ENCODE results near the gene SCUBE2. TPM values are rescaled to one million over a fixed set of nuclear protein-coding genes. Genes with fewer than 3 reads are reported as not detected.

The SCUBE2 gene
- total RNA-seq, 6 experiments from 2014 or later: 0.31 to 1.1 (median 0.80) TPM

DNA sequence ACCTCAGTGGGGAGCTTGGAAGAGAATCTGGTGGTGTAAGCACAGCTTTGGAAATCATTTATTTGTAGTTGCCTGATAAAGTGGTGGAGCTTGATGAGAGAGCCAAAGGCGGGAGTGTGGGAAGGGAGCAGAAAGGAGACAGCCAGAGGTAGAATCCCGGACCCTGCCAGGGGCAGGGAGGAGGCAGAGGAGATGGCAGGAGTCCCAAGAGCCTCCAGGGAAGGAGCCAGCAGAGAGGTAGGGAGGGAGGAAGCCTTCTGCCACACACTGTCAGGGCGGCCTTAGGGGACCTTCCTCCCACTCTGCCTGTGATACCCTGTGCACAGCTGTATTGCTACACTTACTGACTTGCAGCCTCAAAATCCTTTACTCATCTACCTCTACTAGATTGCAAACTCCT is 15.4 kb downstream of the SCUBE2 start:
- Mint-ChIP-seq H3K27ac (no peak overlapping the region), H3K4me1 (ENCODE audit: low read depth) (no peaks in the 10 kb centered on the region; the same call in 1 of the 2 replicates), H3K27me3 (ENCODE audit: insufficient read depth) (peaks cover 7% of the 10 kb centered on the region), H3K4me3 (no peak overlapping the region), H3K9me3 (no peaks in the 10 kb centered on the region), H3K36me3 (ENCODE audit: low read depth) (no peaks in the 10 kb centered on the region)
- no peak for DNase-seq
- no peak for TF ChIP-seq CTCF (IDR thresholded peaks at IDR 0.05)

DNA sequence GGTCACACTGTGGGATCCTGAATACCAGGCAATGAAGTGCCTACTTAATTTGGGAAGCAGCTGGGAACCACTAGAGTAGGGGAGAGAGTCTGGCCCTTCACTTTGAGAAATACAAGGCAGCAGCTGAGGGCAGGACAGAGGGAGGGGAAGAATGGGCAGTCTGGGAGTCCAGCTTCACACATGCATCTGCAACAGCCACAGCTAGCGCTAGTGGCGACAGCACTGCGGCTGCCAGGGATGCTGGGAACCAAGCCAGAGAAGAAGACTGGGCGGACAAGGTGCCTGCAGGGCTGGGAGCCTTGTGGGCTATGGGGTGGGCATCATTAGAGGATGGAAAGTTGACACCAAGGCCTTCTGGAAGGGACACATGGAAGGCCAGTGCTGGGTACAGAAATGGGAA is 15.8 kb downstream of the SCUBE2 start:
- peaks cover 7% of the 10 kb centered on the region for H3K27me3 Mint-ChIP-seq (ENCODE audit: insufficient read depth)
- H3K36me3 Mint-ChIP-seq (ENCODE audit: low read depth): no peaks in the 10 kb centered on the region
- no peaks in the 10 kb centered on the region; the same call in 1 of the 2 replicates for H3K4me1 Mint-ChIP-seq (ENCODE audit: low read depth)
- H3K9me3 Mint-ChIP-seq: no peaks in the 10 kb centered on the region
- H3K4me3 Mint-ChIP-seq: no peak overlapping the region
- no peak overlapping the region for H3K27ac Mint-ChIP-seq
- TF ChIP-seq CTCF (IDR thresholded peaks at IDR 0.05): no peak
- no peak for DNase-seq

DNA sequence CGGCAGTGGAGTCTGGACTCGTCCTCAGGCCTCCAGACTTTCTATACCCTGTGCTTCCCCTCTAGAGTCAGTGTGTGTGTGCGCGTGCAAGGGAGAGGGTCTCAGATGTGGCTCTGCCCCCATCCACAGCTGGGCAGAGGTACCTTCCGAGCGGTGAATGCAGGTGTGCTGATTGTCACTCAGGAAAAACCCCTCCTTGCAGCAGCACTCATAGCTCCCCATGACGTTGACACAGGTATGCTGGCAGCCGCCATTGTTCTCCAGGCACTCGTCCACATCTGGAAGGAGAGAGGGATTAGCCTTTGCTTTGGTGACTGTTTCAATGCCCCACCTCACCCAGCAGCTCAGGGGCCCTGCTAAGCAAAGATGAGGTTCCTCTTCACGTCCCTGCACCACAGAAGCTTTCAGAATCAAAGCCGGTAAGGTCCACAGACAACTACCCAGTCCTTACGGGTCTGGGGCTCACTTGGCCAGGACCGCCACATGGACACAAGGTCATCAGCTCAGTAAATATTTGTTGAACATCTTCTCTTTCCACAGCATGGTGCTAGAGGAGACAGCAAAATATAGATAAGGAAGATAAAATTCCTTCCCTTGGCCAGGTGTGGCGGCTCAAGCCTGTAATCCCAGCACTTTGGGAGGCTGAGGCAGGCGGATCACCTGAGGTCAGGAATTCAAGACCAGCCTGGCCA is 16.9 kb downstream of the SCUBE2 start:
- Mint-ChIP-seq H3K9me3 (no peaks in the 10 kb centered on the region), H3K27ac (no peak overlapping the region), H3K4me3 (no peak overlapping the region), H3K36me3 (ENCODE audit: low read depth) (no peaks in the 10 kb centered on the region), H3K27me3 (ENCODE audit: insufficient read depth) (peaks cover 7% of the 10 kb centered on the region; the same call in 1 of the 2 replicates), H3K4me1 (ENCODE audit: low read depth) (no peaks in the 10 kb centered on the region; the same call in none of the 2 replicates)
- DNase-seq: no peak
- no peak for TF ChIP-seq CTCF (IDR thresholded peaks at IDR 0.05)

GRCh38 chr11:9073466-9074225 is 17.8 kb downstream of the SCUBE2 start:
- H3K9me3 Mint-ChIP-seq: no peaks in the 10 kb centered on the region
- peaks cover 7% of the 10 kb centered on the region; the same call in 1 of the 2 replicates for H3K27me3 Mint-ChIP-seq (ENCODE audit: insufficient read depth)

DNA sequence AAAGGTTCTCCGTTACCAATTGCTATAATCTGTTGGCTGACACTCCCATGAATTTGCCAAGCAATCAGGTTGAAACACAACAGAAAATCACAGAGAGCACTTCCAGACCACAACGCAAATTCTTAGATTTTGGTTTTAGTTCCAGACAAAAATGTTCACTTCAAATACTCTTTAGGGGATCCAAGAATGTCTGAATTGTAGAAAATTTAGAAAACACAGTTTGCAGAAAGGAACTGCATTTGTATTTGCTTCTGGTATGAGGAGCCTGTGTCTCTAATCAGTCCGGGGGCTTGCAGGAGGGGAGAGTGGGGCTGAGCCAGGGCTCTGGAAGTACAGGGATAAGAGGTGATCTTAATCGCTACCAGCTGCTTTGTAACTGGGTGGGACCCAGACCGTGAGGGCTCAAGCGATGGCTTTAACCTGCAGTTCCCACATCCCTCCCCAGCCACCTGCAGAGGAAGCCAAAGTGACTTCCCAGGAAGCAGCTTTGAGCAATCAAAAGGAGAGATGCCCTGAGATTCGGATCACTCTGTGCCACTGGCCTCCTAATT is 18.7 kb downstream of the SCUBE2 start:
- Mint-ChIP-seq H3K27me3 (ENCODE audit: insufficient read depth) (peaks cover 4% of the 10 kb centered on the region; the same call in 1 of the 2 replicates), H3K4me1 (ENCODE audit: low read depth) (no peaks in the 10 kb centered on the region; the same call in 1 of the 2 replicates), H3K36me3 (ENCODE audit: low read depth) (no peaks in the 10 kb centered on the region), H3K4me3 (no peak overlapping the region), H3K27ac (no peak overlapping the region), H3K9me3 (no peaks in the 10 kb centered on the region)
- TF ChIP-seq CTCF (IDR thresholded peaks at IDR 0.05): no peak
- DNase-seq: no peak

More at GRCh38 chr11:9073466-9074225, 17.8 kb downstream of the SCUBE2 start:
- H3K4me3 Mint-ChIP-seq: no peak overlapping the region
- H3K4me1 Mint-ChIP-seq (ENCODE audit: low read depth): no peaks in the 10 kb centered on the region; the same call in none of the 2 replicates
- no peak for TF ChIP-seq CTCF (IDR thresholded peaks at IDR 0.05)
- no peaks in the 10 kb centered on the region for H3K36me3 Mint-ChIP-seq (ENCODE audit: low read depth)
- no peak for DNase-seq
- H3K27ac Mint-ChIP-seq: no peak overlapping the region
